ENCODE measurements around the gene RAB3IL1.
"Not testable (repeated sequence)": the region's sequence is repeated elsewhere in the genome, so short reads cannot be mapped to it uniquely, and the experiment has no call there.

Gene RAB3IL1

DNA sequence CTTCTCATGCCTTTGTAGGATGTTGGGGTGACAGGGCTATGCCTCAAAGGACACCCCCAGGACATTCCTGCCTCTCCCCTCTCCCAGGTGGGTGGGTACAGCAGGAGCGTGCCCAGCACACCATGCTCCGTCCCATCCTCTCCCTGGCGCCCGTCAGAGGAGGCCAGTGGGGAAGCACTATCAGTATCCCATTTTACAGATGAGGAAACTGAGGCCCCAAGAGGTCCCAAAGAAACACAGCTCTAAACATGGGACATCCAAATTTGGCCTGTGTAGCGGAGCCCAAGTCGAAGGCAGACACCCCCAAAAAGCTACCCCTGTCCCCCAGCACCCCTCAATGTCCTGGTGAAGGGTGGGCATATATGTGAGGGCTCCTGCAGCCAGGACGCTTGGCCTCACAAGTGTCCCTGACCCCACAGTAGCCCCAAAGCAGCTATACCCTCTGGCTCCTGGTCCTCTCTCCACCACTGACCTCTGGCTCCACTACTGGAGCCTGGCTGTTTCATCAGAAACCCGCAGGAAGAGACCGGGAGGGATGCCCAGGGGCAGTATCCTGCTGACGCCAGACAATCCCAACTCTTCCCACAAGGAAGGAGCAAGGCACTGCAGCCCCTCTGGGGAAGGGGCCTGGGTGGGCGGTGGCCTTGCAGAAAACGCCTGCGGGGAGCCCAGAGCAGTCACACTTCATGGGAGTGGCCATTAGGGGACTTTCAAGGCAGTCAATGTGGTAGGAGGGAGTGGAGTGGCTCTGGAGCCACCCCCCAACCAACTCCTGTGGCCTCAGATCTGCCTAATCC lies 31.4 kb downstream of the RAB3IL1 start:
- no peak for DNase-seq (ENCODE audit: low read depth, low spot score)
- TF ChIP-seq FOXP2 (optimal IDR thresholded peaks at IDR 0.05; ENCODE audit: control extremely low read depth, extremely low read length, insufficient read depth): no peak
- TF ChIP-seq EZH2 (IDR thresholded peaks at IDR 0.05): no peak
- no peak for TF ChIP-seq POLR2AphosphoS5 (IDR thresholded peaks at IDR 0.05; ENCODE audit: borderline replicate concordance, low read depth, low read length)
- Histone ChIP-seq H3K27ac (no peak overlapping the region), H3K36me3 (ENCODE audit: insufficient read depth, low read length) (no peaks in the 10 kb centered on the region), H3K9me3 (ENCODE audit: low read depth, low read length) (no peaks in the 10 kb centered on the region), H3K9ac (ENCODE audit: insufficient read length) (no peak overlapping the region), H3K4me3 (no peak overlapping the region)

DNA sequence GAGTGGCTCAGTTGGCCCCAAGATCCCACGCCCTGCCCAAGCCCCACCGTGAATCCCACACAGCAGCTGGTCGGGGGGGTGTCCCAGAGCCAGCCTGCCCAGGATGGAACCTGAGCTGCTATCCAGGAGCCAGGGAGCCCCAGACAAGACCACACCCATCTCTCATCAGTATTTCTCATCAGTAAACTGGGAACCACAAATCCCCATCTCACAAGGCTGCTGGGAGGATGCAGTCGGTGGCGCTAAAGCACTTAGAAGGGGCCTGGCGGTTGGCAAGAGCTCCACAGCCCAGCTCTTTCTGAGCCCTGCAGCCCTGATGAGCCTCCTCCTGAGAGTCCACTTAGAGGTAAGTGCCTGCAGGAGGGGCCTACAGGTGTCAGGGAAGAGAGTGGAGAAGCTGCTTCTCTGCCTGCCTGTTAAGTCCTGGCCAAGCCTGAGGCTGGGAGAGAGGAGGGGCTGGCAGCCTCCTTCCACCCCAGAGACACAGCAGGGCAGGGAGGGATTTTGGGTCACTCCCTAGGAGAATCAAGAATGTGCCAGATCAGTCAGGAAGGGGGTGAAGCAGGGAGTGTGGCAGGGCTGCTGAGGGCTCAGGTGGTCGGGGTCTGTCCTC lies 32.1 kb downstream of the RAB3IL1 start:
- no peaks in the 10 kb centered on the region for H3K36me3 ChIP-seq (ENCODE audit: insufficient read depth, low read length)
- no peak for DNase-seq (ENCODE audit: low read depth, low spot score)

DNA sequence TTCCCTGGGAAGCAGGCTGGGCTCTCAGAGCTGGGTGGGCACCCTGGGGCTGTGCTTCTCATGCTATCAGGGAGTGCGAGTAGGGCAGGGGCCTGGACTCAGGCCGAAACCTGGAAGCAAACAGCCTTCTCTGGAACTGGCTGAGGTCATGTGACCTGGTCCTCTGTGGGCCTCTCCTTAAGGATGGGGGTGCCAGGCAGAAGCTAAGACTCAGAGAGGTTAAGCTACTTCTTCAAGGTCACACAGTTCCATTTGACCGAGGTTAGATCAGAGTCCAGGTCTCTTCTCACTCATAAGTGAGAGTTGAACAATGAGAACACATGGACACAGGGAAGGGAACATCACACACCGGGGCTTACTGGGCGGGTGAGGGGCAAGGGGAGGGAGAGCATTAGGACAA lies 33.4 kb downstream of the RAB3IL1 start:
- no peaks in the 10 kb centered on the region for H3K36me3 ChIP-seq (ENCODE audit: insufficient read depth, low read length)
- H3K9me3 ChIP-seq (ENCODE audit: low read depth, low read length): no peaks in the 10 kb centered on the region
- no peak overlapping the region for H3K27ac ChIP-seq
- TF ChIP-seq POLR2AphosphoS5 (IDR thresholded peaks at IDR 0.05; ENCODE audit: borderline replicate concordance, low read depth, low read length) (no peak), FOXP2 (optimal IDR thresholded peaks at IDR 0.05; ENCODE audit: control extremely low read depth, extremely low read length, insufficient read depth) (no peak), EZH2 (IDR thresholded peaks at IDR 0.05) (no peak)
- H3K4me3 ChIP-seq: no peak overlapping the region
- H3K9ac ChIP-seq (ENCODE audit: insufficient read length): no peak overlapping the region
- DNase-seq (ENCODE audit: low read depth, low spot score): no peak

More for the DNA sequence above, 32.1 kb downstream of the RAB3IL1 start:
- Histone ChIP-seq H3K27ac (no peak overlapping the region), H3K9me3 (ENCODE audit: low read depth, low read length) (no peaks in the 10 kb centered on the region), H3K4me3 (no peak overlapping the region), H3K9ac (ENCODE audit: insufficient read length) (no peak overlapping the region)
- TF ChIP-seq EZH2 (IDR thresholded peaks at IDR 0.05) (no peak), POLR2AphosphoS5 (IDR thresholded peaks at IDR 0.05; ENCODE audit: borderline replicate concordance, low read depth, low read length) (no peak), FOXP2 (optimal IDR thresholded peaks at IDR 0.05; ENCODE audit: control extremely low read depth, extremely low read length, insufficient read depth) (no peak)

DNA sequence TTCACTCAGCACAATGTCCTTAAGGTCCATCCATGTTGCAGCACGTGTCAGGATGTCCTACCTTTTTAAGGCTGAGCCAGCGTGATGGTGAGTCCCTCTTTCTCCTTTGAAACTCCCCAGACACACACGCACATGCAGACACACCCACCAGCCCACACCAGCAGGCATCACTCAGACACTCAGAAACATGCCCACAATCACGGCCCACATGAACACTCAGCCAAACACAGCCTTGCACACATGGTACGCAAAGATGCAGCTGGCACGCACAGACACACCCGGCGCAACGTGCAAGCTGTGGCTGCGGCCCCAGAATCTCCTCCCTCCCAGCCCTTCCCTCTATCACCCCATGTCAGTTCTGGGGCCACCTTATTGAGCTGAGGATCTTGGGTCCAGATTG lies 34.0 kb downstream of the RAB3IL1 start:
- DNase-seq (ENCODE audit: low read depth, low spot score): no peak
- Histone ChIP-seq H3K9ac (ENCODE audit: insufficient read length) (no peak overlapping the region), H3K27ac (no peak overlapping the region), H3K9me3 (ENCODE audit: low read depth, low read length) (no peaks in the 10 kb centered on the region), H3K4me3 (no peak overlapping the region), H3K36me3 (ENCODE audit: insufficient read depth, low read length) (no peaks in the 10 kb centered on the region)
- no peak for TF ChIP-seq POLR2AphosphoS5 (IDR thresholded peaks at IDR 0.05; ENCODE audit: borderline replicate concordance, low read depth, low read length)
- no peak for TF ChIP-seq FOXP2 (optimal IDR thresholded peaks at IDR 0.05; ENCODE audit: control extremely low read depth, extremely low read length, insufficient read depth)
- no peak for TF ChIP-seq EZH2 (IDR thresholded peaks at IDR 0.05)

DNA sequence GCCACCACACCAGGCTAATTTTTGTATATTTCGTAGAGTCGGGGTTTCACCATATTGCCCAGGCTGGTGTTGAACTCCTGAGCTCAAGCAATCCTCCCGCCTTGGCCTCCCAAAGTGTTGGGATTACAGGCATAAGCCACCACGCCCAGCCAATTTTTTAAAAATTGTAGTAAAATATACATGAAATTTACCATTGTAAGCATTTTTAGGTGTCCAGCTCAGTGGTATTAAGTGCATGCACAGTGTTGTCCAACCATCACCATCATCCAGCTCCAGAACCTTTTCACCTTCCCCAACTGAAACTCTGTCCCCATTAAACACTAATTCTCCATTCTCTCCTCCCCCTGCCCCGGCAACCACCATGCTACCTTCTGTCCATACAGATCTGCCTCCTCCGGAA lies 34.5 kb downstream of the RAB3IL1 start:
- DNase-seq (ENCODE audit: low read depth, low spot score): no peak
- H3K36me3 ChIP-seq (ENCODE audit: insufficient read depth, low read length): no peaks in the 10 kb centered on the region
- no peaks in the 10 kb centered on the region for H3K9me3 ChIP-seq (ENCODE audit: low read depth, low read length)
- no peak overlapping the region for H3K4me3 ChIP-seq
- no peak overlapping the region for H3K27ac ChIP-seq
- no peak overlapping the region for H3K9ac ChIP-seq (ENCODE audit: insufficient read length)
- TF ChIP-seq EZH2 (IDR thresholded peaks at IDR 0.05) (no peak), FOXP2 (optimal IDR thresholded peaks at IDR 0.05; ENCODE audit: control extremely low read depth, extremely low read length, insufficient read depth) (no peak), POLR2AphosphoS5 (IDR thresholded peaks at IDR 0.05; ENCODE audit: borderline replicate concordance, low read depth, low read length) (no peak)

DNA sequence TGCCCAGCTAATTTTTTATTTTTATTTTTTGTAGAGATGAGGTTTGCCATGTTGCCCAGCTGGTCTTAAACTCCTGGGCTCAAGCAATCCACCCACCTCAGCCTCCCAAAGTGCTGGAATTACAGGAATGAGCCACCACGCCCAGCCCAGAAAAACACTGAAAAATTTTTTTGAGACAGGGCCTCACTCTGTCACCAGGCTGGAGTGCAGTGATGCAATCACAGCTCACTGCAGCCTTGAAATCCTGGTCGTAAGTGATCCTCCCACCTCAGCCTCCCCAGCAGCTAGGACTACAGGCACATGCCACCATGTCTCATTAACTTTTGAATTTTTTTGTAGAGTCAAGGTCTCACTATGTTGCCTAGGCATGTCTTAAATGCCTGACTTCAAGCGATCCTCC lies 35.1 kb downstream of the RAB3IL1 start:
- not testable (repeated sequence) for H3K36me3 ChIP-seq (ENCODE audit: insufficient read depth, low read length); DNase-seq (ENCODE audit: low read depth, low spot score); H3K4me3 ChIP-seq; H3K9me3 ChIP-seq (ENCODE audit: low read depth, low read length); H3K27ac ChIP-seq; H3K9ac ChIP-seq (ENCODE audit: insufficient read length)

DNA sequence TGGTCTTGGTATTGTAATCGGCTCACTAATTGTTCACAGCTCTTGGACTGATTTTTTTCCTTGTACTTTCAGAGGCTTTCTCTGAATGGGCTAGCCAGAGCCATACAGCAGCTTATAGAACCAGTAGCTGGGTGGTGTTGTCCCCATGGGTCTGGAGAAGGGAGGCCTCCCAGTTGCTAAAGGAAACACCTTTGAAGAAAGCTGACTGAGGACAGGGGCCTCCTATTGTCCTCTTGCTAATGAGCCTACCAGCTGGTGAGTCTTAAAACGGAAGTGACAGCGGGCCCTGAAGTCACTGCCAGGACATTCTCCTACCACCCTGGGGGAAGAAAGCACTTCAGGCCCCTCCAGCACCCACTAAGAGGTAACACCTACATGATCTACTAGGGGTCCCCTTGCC lies 36.0 kb downstream of the RAB3IL1 start:
- 0 out of 2 replicates have a peak overlapping the region, but pooled peaks have one; percentile 30 for H3K27ac ChIP-seq
- no peak for TF ChIP-seq FOXP2 (optimal IDR thresholded peaks at IDR 0.05; ENCODE audit: control extremely low read depth, extremely low read length, insufficient read depth)
- TF ChIP-seq EZH2 (IDR thresholded peaks at IDR 0.05): no peak
- TF ChIP-seq POLR2AphosphoS5 (IDR thresholded peaks at IDR 0.05; ENCODE audit: borderline replicate concordance, low read depth, low read length): no peak
- no peaks in the 10 kb centered on the region for H3K36me3 ChIP-seq (ENCODE audit: insufficient read depth, low read length)
- no peak overlapping the region for H3K4me3 ChIP-seq
- no peak overlapping the region for H3K9ac ChIP-seq (ENCODE audit: insufficient read length)
- H3K9me3 ChIP-seq (ENCODE audit: low read depth, low read length): no peaks in the 10 kb centered on the region
- DNase-seq (ENCODE audit: low read depth, low spot score): no peak

DNA sequence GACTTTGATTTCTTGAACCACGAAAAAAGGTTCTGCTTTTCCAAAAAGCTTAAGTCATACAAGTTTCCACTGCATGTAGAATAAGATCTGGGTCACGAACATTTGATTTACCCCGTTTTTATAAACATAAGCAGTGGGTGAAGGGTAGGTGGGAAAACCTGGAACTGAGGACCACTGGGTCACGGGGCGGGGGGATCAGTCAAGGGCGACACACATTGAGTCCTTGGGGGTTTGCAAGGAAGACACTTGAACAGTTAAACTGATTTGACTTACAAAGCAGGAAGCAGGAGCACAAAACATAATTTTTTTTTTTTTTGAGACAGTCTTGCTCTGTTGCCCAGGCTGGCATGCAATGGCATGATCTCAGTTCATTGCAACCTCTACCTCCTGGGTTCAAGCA lies 36.9 kb downstream of the RAB3IL1 start:
- DNase-seq (ENCODE audit: low read depth, low spot score): no peak
- no peak overlapping the region for H3K4me3 ChIP-seq
- peak overlapping the region; percentile 76 for H3K27ac ChIP-seq
- TF ChIP-seq EZH2 (IDR thresholded peaks at IDR 0.05) (no peak), POLR2AphosphoS5 (IDR thresholded peaks at IDR 0.05; ENCODE audit: borderline replicate concordance, low read depth, low read length) (no peak), FOXP2 (optimal IDR thresholded peaks at IDR 0.05; ENCODE audit: control extremely low read depth, extremely low read length, insufficient read depth) (no peak)
- H3K9ac ChIP-seq (ENCODE audit: insufficient read length): no peak overlapping the region
- H3K36me3 ChIP-seq (ENCODE audit: insufficient read depth, low read length): no peaks in the 10 kb centered on the region
- no peaks in the 10 kb centered on the region for H3K9me3 ChIP-seq (ENCODE audit: low read depth, low read length)

Measured in SK-N-MC (cell line).